GM19351 (cell line): ENCODE measurements around the gene USP43.

Experiments used
- ATAC-seq: cut with Tn5 transposase; IDR thresholded peaks from one replicate; pipeline ENCODE4 v1.9.1; 2021; ENCODE audit warnings: mild to moderate bottlenecking, moderate library complexity; ENCODE audit not compliant: unreplicated experiment

Gene USP43

DNA sequence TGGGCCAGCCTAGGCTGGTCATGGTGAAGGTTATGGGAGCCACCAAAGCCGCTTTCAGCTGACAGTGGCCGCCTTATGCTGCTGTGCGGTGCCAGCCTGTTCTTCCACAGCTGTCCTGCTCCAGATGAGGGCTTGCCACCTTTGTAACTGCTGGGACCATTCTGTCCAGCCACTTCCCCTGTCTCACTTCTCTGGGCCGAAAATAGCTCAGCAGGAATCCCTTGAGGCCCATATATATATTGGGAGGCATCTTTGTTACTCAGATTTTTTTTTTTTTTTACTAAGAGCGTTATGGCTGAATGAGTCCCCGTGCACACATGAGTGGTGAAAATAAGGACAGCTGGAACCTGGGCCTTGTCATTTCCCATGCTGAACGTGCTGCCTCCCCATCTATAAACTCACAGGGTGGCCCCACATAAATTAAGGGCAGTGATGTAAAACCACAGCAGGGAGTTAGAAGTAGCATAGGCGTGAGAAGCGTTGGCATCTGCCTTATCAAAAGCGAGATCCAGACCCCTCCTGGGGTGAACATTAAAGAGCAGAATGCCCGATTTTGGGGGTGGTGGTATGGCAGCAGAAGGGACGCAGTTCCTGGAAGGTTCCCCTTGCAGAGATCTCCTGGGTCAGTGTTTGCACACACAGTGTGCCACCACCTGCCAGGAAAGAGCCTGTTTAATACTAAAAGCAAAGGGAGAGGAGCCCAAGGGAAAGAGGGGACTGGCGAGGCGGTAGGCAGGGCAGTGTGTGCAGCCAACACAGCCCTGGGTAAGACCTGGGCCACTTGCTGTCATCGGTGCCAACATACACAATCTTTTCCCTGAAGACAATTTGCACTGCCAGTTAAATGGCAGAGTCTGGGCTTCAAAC is 57.8 kb downstream of the USP43 start:
- ATAC-seq = no peak

DNA sequence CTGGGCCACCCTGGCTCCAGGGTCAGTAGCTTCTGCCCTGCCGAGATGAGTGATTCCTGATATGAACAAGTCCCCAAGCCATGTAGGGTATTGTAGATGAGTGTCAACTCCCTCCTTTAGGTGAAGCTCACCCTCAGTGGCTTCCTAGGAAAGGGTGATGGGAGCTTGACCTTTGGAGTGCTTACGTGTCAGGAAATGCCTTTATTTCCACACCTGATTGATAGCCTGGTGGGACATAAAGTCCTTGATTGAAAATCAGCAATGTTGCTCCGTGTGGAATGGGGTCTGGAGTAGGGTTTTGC is 58.4 kb downstream of the USP43 start:
- no peak for ATAC-seq

DNA sequence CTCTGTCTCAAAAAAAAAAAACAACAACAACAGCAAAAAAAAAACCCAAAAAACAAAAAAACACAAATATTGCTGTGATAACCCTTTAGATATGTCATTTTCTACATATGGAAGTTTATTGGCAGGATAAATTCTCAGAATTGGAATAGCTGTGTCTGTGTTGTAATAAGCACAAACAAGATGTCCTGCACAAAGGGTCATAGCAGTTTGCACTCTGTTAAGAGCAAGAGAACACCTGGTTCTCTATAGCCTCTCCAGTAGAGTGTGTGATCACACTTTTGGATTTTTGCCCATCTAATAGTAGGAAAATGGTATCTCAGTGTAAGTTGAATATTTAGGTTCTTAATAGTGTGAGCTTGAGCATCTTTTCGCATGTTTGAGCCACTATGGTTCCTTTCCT is 60.4 kb downstream of the USP43 start:
- no peak for ATAC-seq

DNA sequence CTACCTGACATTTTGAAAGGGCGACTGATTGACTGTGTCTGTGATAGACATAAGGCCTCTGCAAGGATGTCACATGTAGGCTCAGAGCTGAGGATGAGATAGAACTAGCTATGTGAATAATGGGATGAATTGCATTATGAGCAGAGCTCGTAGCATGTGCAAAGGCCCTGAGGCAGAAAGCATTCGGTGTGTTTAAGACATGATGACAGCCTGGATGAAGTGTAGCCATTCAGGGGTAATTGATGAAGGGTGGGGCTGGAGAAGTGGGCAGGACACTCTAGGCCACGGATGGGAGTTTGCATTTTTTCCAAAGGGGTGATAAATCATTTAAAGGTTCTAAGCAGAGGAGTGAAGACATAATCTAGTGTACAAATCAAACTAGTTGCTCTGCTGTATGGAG is 62.6 kb downstream of the USP43 start:
- ATAC-seq = no peak

DNA sequence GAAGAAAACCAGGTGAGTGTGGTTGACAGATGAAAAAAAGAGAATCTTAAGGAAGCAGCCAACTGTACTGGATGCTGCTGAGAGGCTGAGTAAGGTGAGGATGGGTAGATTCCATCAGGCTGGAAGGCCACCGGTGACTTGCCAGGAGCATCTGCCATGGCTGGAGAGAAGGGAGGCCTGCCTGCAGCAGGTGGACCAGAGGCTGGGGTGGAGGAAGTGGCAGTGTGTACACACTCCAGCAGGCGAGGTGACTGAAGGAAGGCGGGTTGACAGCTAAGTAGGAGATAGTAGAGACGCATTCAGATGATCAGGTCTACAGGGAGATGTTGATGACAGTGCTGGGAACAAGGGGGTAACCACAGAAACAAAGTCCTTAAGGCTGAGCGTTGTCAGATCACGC is 69.5 kb downstream of the USP43 start:
- ATAC-seq = no peak

DNA sequence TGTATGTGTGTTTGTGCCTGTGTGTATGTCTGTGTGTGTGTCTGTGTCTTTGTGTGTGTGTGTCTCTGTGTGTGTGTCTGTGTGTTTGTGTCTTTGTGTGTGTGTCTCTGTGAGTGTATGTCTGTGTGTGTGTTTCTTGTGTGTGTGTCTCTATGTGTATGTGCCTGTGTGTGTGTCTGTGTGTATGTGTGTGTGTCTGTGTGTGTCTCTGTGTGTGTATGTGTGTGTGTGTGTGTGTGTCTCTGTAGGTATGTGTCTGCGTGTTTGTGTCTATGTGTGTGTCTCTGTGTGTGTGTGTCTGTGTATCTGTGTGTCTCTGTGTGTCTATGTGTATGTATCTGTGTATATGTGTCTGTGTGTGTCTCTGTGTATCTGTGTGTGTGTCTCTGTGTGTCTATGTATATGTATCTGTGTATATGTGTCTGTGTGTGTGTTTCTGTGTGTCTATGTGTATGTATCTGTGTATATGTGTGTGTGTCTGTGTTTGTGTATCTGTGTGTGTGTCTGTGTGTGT is 70.2 kb downstream of the USP43 start:
- ATAC-seq = no peak

DNA sequence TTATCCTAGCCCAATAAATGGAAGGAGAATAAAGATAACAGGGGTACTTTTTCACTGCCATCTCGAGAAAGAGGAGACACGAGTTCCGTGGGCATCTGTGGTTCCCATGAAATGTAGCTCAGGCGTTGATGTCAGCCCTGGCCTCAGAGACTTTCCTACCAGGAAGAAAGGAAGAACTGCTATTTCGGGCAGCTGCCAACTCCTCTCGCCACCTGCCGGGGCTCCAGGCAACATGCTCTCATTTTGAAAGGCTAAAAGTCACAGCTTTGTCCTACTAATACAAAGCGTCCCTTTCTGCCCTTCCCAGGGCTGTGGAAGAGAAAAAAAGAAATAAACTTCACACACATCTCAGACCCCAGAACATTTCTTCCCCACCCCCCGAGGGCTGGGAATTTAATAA is 80.3 kb downstream of the USP43 start:
- ATAC-seq = no peak

DNA sequence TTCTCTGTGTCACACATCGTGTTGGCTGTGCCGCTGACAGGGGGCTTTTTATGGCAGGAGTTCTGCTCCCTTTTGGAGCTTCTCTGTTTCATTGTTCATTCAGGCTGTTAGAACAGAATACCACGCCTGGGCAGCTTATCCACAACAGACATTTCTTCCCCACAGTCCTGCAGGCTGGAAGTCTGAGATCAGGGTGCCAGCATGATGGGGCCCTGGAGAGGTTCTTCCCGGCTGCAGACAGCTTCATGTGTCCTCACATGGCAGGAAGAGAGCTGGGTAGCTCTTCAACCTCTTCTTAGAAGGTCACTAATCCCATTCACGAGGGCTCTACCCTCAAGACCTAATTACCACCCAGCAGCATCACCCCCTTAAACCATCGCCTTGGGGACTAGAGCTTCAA is 81.0 kb downstream of the USP43 start:
- no peak for ATAC-seq

DNA sequence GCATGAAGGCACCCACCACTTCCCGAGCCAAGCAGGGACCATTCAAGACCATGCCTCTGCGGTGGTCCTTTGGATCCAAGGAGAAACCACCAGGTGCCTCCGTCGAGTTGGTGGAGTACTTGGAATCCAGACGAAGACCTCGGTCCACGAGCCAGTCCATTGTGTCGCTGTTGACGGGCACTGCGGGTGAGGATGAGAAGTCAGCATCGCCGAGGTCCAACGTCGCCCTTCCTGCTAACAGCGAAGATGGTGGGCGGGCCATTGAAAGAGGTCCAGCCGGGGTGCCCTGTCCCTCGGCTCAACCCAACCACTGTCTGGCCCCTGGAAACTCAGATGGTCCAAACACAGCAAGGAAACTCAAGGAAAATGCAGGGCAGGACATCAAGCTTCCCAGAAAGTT is 82.7 kb downstream of the USP43 start:
- ATAC-seq = no peak

DNA sequence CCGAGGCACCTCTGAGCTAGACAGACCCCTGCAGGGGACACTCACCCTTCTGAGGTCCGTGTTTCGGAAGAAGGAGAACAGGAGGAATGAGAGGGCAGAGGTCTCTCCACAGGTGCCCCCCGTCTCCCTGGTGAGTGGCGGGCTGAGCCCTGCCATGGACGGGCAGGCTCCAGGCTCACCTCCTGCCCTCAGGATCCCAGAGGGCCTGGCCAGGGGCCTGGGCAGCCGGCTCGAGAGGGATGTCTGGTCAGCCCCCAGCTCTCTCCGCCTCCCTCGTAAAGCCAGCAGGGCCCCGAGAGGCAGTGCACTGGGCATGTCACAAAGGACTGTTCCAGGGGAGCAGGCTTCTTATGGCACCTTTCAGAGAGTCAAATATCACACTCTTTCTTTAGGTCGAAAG is 83.2 kb downstream of the USP43 start:
- ATAC-seq = no peak

DNA sequence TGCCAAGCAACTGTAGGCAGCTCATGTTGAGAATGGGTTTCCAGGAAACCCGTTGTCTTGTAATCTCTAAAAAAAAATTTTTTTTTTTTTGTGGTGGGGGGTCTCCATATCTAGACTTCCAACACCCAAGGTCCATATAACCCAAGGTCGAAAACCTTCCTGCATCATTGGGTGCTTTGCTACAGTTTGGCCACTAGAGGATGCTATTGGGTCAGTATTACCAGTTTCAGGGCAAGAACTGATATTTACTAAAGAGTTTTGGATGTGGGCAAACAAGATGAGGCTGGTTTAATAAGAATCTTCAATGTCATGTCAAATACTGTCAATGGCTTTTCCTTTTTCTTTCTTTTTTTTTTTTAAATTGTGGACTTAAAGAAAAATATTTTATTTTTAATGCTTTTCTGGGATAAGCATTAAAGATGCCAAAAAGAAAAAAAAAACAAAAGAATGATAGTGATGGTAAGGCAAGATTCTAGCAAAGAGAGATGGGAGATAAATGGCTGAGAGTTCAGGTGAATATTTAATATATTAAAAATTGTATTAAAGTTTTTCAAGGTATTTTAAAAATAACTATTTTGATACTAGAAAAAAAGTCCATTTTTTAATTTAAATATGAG is 83.8 kb downstream of the USP43 start:
- no peak for ATAC-seq

DNA sequence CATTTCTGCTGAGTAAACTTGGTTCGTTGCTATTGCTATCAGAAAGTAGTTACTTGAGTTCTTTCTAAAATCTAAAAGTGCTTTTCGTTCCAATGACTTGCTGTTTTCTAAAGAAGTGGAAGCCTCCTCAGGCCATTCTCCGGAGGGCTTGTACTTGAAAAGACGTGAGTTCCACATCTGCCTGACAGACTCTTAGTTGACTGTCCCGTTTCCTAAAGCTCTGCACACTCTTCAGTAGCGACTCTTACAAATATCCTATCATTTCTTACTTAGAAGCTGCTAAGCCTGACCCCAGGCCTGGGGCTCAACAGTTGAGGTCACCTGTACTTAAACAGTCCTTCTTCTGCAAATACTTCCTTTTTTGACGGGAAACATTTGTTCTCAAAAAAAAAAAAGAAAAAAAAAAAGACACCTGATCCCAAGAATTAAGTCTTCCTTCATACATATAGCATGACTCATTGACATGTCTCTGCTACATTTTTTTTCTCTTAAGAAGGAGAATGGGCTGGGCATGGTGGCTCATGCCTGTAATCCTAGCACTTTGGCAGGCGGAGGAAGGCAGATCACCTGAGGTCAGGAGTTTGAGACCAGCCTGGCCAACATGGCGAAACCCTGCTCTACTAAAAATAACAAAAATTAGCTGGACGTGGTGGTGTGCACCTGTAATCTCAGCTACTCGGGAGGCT is 84.6 kb downstream of the USP43 start:
- ATAC-seq = no peak

DNA sequence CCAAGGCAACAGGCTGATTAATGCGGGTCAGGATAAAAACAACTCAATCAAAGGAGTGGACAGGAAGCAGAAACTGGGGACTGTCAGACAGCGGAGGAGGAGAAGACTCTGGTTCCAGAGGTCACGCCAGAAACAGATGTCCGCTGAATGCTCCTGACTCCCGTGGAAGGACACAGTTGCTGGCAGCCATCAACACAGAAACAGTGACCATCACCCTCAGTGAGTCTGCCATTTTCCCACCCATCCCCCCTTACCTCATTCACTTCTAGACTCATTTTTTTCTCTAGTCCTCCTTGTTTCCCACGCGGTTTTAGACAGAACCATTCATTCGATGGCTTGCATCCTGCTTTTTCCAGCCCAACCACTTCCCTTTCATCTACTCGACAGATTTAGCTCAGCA is 105.2 kb downstream of the USP43 start:
- no peak for ATAC-seq

DNA sequence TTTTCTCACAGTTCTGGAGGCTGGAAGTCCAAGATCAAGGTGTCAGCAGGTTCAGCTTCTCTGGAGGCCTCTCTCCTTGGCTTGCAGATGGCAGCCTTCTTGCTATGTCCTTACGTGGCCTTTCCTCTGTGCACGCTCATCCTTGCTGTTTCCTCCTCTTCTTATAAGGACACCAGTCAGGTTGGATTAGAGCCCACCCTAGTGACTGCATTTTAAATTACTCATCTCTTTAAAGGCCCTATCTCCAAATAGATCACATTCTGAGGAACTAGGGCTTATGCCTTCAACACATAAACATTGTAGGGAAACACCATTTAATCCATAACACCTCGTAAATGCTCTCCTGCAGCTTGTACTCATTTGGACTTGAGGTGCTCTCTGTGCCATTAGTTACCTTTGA is 109.8 kb downstream of the USP43 start:
- ATAC-seq = no peak

DNA sequence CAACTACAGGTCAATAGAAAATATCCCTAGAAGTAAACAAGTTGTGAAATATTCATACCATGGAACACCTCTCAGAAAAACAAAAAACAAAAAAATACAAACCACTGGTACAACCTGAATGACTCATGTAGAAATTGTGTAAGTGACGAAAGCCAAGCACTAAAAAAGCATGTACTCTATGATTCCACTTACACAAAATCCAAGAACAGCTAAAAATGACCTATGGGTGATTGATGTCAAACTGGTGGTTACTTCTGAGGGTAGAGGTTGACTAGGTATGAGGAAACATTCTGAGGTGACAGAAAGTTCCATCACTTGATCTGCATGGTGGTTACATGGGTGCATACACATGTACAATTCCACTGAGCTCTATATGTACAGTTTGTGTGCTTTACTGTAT is 114.9 kb downstream of the USP43 start:
- ATAC-seq = no peak

DNA sequence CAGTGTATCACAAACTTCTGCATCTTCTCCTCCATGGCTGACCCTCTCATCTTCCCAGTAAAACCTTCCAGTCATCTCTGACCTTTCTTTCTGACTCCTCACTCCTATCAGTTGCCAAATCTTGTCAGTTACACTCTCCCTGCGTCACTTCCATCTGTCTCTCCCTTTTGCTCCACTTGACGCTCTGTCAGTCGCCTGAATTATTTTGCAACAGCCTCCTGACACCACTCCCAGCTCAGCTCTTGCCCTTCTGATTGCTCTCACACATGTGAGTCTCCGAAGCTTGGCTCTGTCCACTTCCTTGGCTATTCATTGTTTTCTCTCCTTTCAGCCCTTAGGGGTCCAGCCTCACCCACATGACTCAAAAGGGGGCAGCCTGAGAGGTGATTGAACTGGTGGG is 118.3 kb downstream of the USP43 start:
- no peak for ATAC-seq

DNA sequence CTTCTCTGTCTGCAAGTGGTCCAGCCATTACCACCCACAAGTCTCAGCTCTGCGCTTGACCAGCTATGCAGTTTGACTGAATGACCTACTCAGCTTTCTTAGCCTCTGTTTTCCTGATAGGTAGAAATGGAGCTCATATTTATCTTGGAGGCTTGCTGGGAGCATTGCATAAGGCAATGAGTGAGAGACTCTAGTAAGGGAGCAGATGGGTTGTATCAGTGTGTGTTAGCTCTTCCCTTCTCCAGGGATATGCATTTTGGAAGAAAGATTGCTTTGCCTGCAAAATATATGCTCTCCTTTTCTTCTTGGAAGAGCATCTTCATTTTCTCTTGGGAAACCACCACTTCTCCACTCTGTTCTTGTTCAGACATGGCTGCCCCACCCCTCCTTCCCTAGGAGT is 120.0 kb downstream of the USP43 start:
- ATAC-seq = no peak

DNA sequence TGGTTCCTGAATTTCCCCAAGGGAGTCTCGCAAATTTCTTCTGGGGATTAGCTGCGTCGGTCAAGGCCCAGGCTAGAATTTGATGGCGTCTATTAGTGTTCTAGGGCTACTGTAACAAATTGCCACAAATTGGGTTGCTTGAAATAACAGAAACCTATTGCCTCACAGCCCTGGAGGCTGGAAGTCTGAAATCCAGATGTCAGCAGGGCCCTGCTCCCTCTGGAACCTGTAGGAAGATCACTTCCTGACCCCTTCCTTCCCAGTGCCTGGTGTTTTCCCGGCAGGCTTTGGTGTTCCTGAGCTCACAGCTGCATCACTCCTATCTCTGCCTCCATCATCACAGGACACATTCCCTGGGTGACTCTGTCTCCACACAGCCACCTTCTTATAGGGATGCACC is 121.7 kb downstream of the USP43 start:
- no peak for ATAC-seq

DNA sequence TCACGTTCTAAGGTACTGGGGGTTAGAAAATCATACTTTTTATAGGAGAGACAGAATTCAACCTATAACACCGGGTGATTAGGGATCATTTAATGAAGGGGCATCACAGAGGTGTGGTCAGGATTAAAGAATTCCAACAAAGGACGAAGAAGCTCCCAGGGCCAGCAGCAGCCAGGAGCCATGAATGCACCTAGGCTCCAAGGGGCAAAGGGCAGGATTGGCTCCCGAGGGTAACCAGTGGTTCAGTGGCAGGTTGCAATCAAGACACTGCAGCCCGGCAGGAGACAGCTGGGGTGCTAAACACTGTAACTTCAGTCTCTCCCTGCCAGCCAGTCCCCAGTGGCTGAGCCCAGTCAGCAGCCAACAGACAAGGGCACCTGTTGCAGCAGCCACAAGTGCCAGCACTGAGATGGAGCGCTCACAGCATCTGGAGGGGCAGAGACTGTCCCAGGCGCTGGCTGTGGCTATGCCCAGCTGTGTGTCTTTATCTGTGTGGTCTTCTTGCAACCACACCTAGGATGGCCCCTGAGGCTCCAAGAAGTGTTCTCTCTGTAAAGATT is 122.2 kb downstream of the USP43 start:
- ATAC-seq = no peak

DNA sequence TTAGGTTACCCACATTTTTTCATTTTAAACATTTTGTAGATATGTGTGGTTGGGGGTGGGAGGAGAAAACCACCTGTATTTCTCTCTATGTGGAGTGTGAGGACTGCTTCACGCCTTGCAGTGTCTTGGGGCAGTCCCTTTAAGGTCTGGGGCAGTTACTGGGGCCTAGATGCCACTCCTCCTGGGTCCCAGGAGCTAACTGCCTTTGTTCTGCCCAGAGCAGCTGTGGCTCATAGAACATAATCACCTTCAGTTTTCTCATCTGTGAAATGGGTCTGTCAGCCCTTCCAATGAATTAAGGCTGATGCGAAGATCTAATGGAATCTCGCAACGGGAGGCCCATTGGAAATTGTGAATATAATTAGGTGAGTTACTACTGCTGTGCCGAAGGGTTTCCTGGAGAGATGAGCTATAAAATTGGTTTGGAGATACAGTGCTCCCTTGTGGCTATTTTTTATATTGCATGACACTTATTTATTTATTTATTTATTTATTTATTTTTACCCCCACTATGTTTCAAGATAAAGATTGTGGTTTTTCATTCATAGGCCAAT is 123.1 kb downstream of the USP43 start:
- no peak for ATAC-seq

DNA sequence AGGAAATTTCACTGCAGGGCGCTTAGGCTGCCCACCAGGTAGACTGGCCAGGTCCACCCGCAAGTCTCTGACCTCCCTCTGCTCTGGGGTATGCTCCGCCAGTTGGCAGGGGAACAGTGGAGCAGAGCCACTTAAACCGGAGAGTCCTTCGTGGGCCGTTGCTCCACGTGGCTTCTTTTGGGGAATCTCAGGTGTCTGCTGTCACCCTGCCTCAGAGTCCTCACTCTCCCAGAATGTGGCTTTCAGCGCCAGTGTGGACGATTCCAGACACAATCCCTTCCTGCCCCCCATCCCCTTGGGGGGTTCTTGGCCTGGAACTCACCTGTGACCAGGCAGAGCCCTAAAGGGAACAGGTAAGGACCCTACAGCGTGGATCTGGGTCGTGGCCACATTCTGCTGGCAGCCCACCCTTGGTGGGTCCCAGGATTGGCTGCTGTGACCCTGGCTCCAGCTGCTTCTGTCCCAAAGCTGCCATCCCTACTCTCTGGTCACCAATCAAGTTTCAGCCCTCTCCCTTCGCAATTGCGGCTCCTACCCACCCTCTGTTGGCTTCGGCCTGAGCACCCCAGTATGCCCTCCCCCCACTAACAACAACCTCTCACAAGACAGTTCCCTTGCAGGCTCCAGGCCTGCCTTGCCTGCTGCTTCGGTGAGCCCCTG is 123.8 kb downstream of the USP43 start:
- ATAC-seq = no peak
